Umbilical cord (tissue), 2 donors: ENCODE results near the gene INO80B. TPM values are rescaled to one million over a fixed set of nuclear protein-coding genes. Genes with fewer than 3 reads are reported as not detected.
A peak's percentile ranks its signal among the peaks of the same experiment; 100 is the strongest.
"Not testable (repeated sequence)": the region's sequence is repeated elsewhere in the genome, so short reads cannot be mapped to it uniquely, and the experiment has no call there.

Experiments
- DNase-seq: peaks from one replicate; pipeline ENCODE4 v3.0.0-alpha.2; 2015; ENCODE audit warnings: low spot score
- total RNA-seq: library from RNA; depleted of rRNA; stranded (reverse); fragments of >200 nt; gene quantifications from one replicate; pipeline ENCODE4 v1.2.3, GENCODE V29; 2014; ENCODE audit warnings: low replicate concordance; ENCODE audit not compliant: insufficient read depth

The INO80B gene
- total RNA-seq: 21.7 TPM

DNA sequence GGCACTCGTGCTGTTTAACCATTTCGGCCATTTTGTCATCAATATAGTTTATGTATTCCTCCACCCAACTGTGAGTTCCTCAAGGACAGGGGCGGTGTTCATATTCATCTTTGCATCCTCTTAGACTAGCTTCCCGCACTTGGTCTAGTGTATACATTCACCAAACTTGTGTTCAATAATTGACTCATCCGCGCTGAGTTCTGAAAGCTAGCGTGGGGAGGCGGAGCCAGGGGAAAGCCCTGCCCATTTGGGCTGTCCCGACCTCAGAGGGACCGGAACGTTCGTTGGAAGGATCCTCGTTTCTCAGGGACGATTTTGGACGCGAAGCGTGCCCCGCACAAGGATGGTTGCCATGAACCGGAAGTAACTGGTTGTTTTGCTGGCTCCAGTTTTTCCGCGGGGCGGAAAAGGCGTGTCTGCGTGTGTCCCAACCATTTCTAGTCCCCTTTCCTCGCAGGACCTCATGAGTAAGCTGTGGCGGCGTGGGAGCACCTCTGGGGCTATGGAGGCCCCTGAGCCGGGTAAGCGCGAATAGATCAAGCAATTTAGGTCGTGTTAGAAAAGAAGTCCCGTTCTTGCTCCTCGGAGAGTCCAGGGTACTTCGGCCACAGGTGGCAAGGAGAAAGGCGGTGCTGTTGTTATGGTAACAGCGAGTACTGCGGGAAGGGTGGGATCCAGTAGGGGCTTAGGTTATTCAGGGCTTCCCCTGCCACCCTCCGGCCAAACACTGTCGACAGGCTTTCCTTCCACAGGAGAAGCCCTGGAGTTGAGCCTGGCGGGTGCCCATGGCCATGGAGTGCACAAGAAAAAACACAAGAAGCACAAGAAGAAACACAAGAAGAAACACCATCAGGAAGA, at the start of gene INO80B:
INO80B (plus strand) TSS at position 434 of the 858 bp plus-strand sequence; CDS start at position 464, 30 bp downstream.
- peak; percentile 99 for DNase-seq

DNA sequence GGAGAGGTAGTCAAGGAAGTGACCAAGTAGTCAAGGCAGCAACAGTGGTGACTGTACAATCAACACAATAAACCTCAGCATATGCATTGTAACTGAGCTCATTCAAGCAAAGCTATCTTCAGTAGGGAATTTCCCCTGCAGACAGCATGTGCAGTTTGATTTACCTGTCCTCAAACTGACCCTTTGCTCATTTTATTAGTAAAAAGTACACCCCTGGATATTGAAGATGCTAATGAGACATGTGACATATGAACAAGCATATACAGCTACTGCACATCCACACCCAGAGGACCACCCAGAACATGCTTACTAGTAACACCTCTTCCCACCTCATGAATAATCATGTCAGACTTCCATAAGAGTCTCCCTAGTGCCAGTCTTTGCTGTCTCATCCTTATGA, 48.9 kb upstream of the INO80B start:
- no peak for DNase-seq

DNA sequence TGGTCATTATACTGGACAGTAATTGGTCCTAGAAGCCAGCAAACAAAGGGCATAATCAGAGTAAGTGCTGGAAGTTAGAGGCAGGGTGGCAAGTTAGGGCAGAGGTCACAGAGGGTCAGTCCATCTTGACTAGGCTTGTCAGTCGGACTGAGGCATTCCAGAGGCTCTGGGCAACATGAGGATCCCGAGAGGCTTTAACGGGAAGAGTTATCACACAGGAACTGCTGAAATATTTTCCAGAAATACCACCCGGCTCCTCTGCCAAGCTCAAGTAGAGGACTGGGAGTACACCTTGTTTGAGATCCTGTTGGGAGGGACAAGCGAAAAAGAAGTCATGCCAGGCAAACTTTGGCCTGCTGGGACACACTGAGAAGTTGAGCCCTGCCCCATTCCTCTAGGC, 47.2 kb upstream of the INO80B start:
- DNase-seq: no peak

DNA sequence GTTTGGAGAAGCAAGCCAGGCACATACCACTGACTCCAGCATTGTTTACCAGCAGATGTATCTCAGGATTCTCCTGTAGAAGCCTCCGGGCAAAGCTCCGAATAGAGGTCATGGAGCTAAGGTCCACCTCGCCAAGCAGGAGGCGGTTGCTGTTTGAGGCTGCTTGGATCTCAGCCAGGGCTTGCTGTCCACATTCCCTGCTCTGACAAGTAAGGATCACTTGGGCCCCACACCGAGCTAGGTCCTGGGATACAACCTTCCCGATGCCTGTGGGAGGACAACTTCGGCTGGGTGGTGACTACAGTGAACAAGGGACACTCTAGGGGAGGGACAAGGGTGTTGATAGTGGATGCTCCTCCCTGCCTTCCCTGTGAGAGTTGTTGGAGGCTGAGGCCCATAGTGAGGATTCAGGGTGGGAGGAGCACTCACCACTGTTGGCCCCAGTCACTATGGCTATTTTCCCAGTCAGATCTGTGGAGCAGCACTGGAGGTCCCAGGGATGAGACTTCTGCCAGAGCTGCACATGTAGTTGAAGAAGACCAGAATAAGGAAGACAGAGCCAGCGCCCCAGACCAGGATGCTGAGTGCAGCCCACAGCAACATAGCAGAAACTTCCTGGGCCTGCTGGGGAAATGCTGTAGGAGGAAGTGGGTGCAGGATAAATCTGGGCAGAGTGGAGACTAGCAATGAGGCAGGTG, 41.7 kb upstream of the INO80B start:
- DNase-seq: peak; percentile 48

DNA sequence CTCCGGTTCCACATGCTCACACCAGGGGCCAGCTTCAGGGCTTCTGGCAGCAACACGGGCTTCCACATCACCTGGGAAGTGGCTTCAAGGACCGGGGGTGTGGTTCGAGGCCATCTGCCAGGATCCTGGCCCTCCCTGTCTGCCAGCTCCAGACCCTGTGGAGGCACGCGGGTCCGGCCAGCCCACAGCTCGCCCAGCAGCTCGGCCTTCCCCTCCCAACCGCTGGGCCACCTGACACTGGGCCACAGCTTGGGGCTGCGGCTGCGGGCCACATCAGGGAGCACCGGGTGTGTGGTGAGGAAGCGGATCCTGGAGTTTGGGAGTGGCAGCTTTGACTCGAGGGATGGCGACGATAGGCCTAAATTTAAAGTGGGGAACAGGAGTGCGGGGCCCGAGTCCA, 40.4 kb upstream of the INO80B start:
- DNase-seq: no peak

DNA sequence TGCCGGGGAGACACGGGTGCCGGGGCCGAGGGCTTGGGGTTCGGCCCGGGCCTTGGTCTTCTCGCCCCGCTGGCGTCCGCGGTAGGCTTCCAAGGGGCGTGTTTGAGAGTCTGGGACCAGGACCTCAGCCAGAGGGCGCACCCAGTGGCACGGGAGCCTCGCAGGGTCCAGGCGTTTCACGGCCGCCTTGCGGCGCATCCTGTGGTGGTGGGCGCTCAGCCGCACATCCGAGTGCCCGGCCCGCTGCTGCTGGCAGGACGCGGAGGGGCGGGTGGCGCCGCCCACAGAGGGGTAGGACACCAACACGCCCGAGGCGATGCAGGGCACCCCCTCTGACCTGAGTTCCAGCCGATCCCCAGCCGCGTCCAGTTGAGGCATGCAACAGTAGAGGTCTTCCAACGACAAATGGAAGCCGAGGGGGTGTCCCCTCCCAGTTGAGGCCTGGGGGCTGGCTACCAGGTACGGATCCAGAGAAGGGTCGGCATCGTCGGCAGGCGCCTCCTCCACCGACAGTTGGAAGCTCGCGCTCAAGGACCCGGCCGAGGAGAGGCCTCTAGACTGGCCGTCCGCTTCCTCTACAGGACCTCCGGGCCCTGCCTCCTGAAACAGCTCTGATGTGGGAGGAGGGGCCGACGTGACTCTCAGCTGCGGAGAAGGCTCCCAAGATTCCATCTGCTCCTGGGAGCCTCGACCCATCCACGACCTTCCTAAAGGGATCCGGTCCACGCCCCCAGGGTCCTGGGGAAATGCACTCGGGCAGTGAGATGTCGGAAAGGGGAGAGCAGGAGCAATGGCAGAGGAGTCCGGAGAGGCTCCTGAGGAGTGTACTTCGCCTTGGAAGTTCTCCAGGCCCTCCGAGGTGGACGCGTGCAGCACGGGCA, 39.8 kb upstream of the INO80B start:
- peak; percentile 82 for DNase-seq

DNA sequence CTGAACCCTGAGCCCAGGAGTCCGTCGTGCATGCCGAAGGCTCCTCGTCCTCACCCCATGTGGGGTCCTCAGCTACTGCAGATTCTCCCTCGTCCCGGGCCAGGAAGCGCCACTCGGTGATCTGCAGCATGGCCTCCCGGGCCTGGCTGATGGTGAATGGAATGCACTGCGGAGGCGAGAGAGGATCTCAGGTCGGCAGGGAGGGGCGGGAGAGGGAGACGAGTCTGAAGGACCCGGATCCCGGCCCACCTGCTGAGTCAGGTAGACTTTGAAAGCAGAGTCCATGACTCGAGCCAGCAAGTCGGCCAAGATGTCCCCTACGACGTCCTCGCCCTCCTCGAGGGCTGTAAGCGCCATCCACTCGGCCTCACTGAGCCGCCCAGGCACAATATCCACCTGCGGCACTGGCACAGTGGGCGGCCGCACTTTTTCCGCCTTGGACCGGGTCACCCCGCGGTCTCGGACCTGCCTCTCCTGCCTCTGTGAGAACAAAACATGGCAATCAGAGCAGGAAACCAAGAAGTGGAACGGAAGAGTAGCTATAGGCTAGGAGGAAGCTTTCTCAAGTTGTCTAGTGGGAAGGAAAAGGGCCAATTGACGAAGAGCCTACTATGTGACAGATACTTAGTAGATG, 39.0 kb upstream of the INO80B start:
- DNase-seq: peak; percentile 42

DNA sequence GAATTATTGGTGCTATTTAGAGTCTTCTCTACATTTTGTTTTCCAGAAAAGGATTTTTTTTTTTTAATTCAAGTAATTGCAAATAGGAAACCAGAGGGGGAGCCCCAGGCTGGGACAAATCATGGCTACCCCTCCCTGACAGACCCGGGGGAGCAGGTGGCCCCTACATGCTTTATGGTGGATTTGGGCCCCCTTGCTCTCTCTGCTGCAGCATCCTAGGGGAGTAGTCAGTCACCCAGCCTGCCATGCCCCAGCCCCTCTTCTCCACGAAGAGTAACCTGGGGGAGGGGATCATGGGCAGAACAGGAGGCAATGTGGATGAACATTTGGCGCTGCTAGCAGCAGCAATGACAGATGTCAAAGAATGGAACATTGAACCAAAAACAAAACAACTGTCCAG, 38.1 kb upstream of the INO80B start:
- DNase-seq: no peak

DNA sequence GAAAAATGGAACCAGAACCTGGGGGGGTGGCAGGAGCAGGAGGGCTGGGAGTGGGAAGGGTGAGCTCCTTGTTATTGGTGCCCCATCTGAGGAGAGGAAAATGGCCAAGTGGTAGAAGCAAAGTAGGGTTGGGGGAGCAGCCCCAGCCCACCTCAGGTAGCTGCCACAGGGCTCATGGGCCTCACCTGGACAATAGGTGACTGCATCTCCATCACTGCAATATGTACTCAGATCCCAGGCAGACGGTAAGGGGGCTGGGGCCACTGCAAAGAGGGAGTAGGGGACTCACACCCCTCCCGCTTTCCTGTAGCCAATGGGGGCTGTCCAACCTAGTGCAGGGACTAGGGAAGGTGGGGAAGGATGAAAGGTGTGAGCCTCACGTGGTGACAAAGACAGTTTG, 37.7 kb upstream of the INO80B start:
- DNase-seq: no peak

DNA sequence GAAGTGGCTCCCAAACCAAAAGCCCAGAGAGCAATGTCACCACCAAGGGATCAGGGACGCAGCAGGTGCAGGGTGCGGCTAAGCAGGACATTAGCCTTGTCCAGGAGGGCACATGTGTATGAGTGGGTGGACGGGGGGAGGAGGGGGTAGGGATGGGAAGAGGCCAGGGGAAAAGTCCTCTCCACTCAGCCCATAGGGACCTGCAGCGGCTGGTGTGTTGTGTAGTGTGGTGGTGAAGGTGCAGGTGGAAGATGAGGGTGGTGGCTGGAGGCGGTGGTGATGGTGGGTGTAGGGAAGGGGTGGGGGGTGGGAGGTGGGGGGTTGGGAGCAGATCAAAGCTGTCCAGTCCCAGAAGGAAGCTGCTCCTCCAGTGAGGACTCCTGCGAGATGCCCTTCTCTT, 37.1 kb upstream of the INO80B start:
- DNase-seq: no peak

DNA sequence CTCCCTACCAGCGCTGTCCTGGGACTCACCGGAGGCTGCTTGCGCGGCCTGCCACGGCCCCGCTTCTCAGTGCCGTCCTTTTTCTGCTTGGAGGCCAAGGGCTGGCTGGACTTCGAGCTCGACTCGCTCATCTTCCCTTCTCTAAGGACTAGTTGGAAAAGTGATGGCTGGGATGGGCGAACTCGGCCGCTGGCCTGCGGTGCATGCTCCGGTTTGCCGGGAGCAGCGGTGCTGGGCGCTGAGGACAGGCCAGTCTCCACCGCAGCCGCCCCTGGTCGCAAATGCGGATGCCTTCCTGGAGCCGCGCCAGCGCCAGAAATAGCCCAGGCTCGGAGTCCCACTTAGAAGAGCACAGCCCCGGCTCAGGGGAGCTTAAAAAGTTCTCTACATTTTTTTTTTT, 36.6 kb upstream of the INO80B start:
- no peak for DNase-seq

DNA sequence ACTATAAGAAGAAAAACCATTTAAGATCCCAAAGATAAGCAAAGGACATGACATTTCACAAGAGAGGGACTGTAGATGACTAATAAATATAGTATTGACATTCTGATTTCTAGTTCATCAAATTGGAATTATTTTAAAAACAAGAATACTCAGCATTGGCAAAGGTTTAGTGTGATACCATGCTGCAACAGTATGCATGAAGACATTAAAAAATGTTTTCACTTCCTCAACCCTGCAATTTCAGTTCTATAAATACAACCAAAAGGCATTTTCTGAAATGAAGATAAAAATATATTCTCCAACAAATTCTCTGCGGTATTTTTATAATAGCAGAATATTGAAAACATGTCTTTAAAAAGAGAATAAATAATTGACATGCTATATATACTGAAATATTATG, 35.5 kb upstream of the INO80B start:
- DNase-seq: no peak

DNA sequence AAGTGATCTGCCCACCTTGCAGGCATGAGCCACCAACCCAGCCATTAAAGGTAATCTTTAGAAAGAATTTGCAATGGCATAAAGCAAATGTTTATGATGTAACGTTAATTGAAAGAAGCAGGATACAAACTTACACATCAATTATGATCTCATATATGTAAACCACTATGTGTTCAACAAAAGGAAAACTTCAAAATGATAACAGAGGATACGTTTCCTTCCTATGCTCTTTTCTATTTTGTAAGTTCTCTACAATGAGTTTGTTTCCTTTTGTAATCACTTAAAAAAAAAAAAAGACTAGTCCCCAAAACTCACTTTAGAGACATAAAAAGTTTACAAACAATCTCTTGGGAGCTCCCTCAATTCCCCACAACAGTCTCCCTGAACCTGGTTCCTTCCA, 34.9 kb upstream of the INO80B start:
- DNase-seq: no peak

DNA sequence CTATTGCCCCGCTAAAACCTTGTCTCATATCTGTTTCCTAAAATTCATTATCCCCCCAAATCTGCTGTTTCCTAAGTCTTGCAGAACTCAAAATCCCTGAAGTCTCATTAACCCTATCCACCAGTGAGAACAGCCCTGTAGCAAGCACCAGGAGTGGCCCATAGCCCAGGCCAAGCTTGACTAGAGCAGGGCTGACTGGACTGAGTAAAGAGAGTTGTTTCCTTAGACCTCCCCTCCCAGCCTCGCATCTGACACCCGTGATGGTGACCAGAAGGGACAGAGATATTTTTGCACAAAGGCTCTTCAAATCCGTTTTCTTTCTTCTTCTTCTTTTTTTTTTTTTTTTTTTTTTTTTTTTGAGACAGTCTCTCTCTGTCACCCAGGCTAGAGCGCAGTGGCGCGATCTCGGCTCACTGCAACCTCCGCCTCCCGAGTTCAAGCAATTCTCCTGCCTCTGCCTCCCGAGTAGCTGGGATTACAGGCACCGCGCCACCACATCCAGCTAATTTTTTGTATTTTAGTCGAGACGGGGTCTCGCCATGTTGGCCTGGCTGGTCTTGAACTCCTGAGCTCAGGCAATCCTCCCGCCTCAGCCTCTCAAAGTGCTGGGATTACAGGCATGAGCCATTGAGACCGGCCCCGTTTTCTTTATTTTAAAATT, 34.3 kb upstream of the INO80B start:
- DNase-seq: not testable (repeated sequence)

DNA sequence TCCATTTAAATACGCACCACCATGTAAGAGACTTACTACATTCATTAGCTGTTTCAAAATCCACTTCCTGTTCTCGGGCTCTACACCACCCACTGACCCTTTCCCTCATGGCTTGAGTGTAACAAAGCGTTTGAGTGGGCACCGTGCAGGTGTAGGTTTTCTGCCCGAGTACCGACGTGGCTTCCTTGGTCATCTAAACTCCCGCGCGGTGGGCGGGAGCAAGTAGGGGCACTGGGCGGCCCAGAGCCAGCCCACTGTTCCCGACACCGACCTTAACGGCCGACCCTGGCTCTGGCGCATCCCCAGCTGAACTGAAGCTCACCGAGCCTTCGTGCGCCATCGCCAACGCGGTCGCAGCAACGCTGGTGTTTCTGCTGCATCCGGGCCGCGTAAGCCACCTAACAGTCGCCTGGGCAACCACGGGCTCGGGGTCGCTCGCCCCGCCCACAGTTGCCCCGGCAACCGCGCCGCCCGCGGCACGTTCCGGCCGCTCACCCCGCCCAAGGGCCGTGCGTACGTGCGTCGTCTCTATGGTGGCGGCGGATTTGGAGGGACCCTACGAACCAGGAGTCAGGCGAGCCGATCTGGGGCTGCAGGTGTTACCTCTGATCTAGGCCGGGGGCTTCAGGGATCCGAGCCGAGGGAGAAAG, 33.5 kb upstream of the INO80B start, which contains the start of the genes C2orf81 and WDR54:
C2orf81 (minus strand) TSS at position 399 of the 650 bp plus-strand sequence; CDS start at position 340, 59 bp downstream.
WDR54 (plus strand) TSS at position 510 of the 650 bp plus-strand sequence. CDS start 424 bp downstream, outside the sequence.
- DNase-seq: peak; percentile 88

DNA sequence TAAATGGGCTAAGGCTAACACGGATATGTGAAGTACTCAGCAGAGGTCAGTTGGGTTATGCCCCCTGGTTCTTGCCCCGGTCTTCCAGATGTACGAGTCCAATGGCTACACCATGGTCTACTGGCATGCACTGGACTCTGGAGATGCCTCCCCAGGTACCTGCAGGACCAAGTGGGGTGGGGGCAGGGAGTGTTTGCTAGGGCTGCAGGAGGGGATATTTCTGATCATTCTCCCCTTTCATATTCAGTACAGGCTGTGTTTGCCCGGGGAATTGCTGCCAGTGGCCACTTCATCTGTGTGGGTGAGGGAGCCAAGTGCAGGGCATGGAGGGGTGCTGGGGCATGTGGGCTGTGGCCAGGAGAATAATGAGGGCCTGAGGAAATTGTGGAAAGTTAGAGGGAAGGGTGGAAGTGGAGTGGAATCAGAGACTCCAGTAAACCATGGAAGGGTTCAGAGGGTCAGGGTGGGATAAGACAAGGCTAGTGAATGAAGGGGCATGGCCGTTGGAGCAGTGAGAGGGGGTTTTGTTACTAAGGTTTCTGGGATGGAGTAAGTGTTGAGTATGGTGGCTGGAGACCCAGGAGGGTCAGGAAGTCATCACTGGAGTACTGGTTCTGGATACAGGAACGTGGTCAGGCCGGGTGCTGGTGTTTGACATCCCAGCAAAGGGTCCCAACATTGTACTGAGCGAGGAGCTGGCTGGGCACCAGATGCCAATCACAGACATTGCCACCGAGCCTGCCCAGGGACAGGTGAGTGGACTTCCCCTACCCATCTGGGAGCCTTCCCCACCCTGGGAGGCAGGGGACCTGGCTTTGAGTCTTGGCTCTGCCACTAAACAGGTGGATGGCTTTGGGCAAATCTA, 31.4 kb upstream of the INO80B start:
- DNase-seq: no peak

DNA sequence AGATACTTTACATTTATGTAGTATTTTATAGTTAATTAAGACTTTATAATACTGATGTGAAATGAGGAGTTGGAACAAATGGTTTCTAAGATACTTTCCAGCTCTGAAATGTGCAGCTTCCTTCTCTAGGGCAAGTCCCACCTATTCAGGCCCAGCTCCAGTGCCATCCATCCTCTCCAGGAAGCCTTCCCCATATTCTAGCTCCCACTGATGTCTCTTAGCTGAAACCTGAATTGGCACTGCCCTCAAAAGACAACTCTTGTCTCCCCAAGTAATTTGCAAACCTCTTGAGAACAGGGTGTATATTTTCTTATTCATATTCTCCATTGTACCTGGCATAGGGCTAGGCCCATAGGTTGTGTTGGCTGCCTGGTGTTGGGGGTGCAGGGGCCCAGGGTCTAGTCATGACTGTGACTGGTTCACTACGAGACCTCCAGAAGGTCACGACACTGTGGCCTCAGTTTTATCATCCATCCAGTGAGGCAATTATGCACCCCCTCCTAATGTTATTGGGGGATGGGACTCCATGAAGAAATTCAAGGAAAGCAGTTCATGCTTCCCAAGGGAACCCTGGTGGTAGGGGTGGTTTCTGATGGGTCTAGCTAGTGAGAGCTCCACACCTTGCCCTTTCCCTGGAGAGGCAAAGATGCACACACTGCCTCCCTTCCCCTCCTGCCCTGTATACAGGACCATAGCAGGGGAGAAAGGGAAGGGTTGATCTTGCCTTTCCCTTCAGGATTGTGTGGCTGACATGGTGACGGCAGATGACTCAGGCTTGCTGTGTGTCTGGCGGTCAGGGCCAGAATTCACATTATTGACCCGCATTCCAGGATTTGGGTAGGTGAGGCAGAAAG, 30.5 kb upstream of the INO80B start:
- no peak for DNase-seq

DNA sequence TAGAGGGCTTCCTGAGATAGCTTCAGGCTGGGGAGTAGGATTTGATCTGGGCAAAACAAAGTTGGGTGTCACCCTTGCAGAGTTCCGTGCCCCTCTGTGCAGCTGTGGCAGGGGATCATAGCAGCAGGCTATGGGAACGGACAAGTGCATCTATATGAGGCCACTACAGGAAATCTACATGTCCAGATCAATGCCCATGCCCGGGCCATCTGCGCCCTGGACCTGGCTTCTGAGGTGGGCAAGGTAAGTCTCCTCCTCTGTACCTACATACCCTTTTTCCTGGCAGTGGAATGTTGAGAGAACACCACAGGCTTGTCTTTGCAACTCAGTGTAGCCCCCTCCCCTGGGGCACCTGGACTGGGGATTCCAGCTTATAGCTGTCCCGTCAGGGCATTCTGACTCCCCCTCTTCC, 29.9 kb upstream of the INO80B start:
- DNase-seq: no peak
